Suprapubic skin (tissue), 4 donors: Measurements from ENCODE around the gene KAT7. TPM values are rescaled to one million over a fixed set of nuclear protein-coding genes. Genes with fewer than 3 reads are reported as not detected.

Source experiments
- DNase-seq, 2 donors: peaks; one replicate each; pipeline ENCODE4 v3.0.0-alpha.2; 2019; ENCODE audit warnings: low spot score in 2 of 2
- H3K27ac ChIP-seq: fragments of 200-600 bp; sonication (generic); one replicate; pipeline ENCODE4 v1.5.1; 2019
- H3K27me3 ChIP-seq: fragments of 200-600 bp; sonication (generic); one replicate; pipeline ENCODE4 v1.5.1; 2019
- H3K36me3 ChIP-seq: fragments of 200-600 bp; sonication (generic); one replicate; pipeline ENCODE4 v1.5.1; 2019
- H3K4me1 ChIP-seq: fragments of 200-600 bp; sonication (generic); one replicate; pipeline ENCODE4 v1.5.1; 2019
- H3K4me3 ChIP-seq: fragments of 200-600 bp; sonication (generic); one replicate; pipeline ENCODE4 v1.5.1; 2019; ENCODE audit warnings: mild to moderate bottlenecking
- H3K9me3 ChIP-seq: fragments of 200-600 bp; sonication (generic); one replicate; pipeline ENCODE4 v1.5.1; 2019
- CTCF ChIP-seq, 2 donors: fragments of 200-600 bp in 1 of 2; fragments of 450-650 bp in 1 of 2; sonication (generic) in 1 of 2; IDR thresholded peaks; one replicate each; pipeline ENCODE4 v1.5.1; 2016 to 2019; ENCODE audit warnings: antibody characterized with exemption in 2 of 2, mild to moderate bottlenecking in 1 of 2, moderate library complexity in 1 of 2
- EP300 ChIP-seq: sonication (generic); formaldehyde crosslinking; IDR thresholded peaks from one replicate; pipeline ENCODE4 v1.6.1; 2017; ENCODE audit warnings: antibody characterized with exemption
- POLR2A ChIP-seq, 2 donors: fragments of 450-650 bp; IDR thresholded peaks; one replicate each; pipeline ENCODE4 v1.6.1; 2017; ENCODE audit warnings: antibody characterized with exemption in 2 of 2, mild to moderate bottlenecking in 2 of 2, moderate library complexity in 2 of 2
- POLR2AphosphoS5 ChIP-seq, 3 donors: sonication (generic); formaldehyde crosslinking; IDR thresholded peaks; one replicate each; pipeline ENCODE4 v1.6.1; 2017; ENCODE audit warnings: antibody characterized with exemption in 3 of 3
- WGBS: methylation state at CpG from one replicate; pipeline ENCODE4 v1.1.5; 2018; 5-methylcytosine and 5-hydroxymethylcytosine counted together
- total RNA-seq, 4 donors: library from RNA; depleted of rRNA; stranded (reverse); fragments of >200 nt; gene quantifications; one replicate each; pipeline ENCODE4 v1.1.0, GENCODE V29; 2016

Gene KAT7
- total RNA-seq, 4 donors from 2014 or later, result 37.1 to 71.4 (median 52.2) TPM

- TF ChIP-seq CTCF (IDR thresholded peaks at IDR 0.05) (no peak), POLR2AphosphoS5 (IDR thresholded peaks at IDR 0.05) (no peak), POLR2A (IDR thresholded peaks at IDR 0.05) (no peak), EP300 (no peak)
- DNase-seq, result no peak
- peaks cover 12% of the 10 kb centered on the region for H3K27me3 ChIP-seq
- no peak overlapping the region for H3K4me3 ChIP-seq
- H3K4me1 ChIP-seq, result peaks cover 17% of the 10 kb centered on the region
- 82% methylated on average over 6 of the region's 6 CpGs for WGBS
- H3K36me3 ChIP-seq, result no peaks in the 10 kb centered on the region
- no peak overlapping the region for H3K27ac ChIP-seq
- no peaks in the 10 kb centered on the region for H3K9me3 ChIP-seq
Measured at GRCh38 chr17:49873466-49873865, 85.0 kb downstream of the KAT7 start.

GRCh38 chr17:49873926-49874325 is 85.4 kb downstream of the KAT7 start:
- 81% methylated on average over 3 of the region's 3 CpGs for WGBS
- Histone ChIP-seq H3K27me3 (peaks cover 12% of the 10 kb centered on the region), H3K9me3 (no peaks in the 10 kb centered on the region), H3K27ac (no peak overlapping the region), H3K36me3 (no peaks in the 10 kb centered on the region), H3K4me3 (no peak overlapping the region), H3K4me1 (peaks cover 17% of the 10 kb centered on the region)
- no peak for TF ChIP-seq POLR2A (IDR thresholded peaks at IDR 0.05)
- no peak for TF ChIP-seq EP300
- TF ChIP-seq CTCF (IDR thresholded peaks at IDR 0.05), result no peak
- TF ChIP-seq POLR2AphosphoS5 (IDR thresholded peaks at IDR 0.05), result no peak
- DNase-seq, result no peak

GRCh38 chr17:49874911-49875310 is 86.4 kb downstream of the KAT7 start:
- TF ChIP-seq POLR2AphosphoS5 (IDR thresholded peaks at IDR 0.05) (no peak), CTCF (IDR thresholded peaks at IDR 0.05) (no peak), EP300 (no peak), POLR2A (IDR thresholded peaks at IDR 0.05) (no peak)
- no peak for DNase-seq
- H3K4me1 ChIP-seq, result peaks cover 17% of the 10 kb centered on the region
- no peaks in the 10 kb centered on the region for H3K36me3 ChIP-seq
- no peaks in the 10 kb centered on the region for H3K9me3 ChIP-seq
- 84% methylated on average over 2 of the region's 2 CpGs for WGBS
- H3K27ac ChIP-seq, result no peak overlapping the region
- H3K27me3 ChIP-seq, result peaks cover 17% of the 10 kb centered on the region
- H3K4me3 ChIP-seq, result no peak overlapping the region

GRCh38 chr17:49875685-49876084 is 87.2 kb downstream of the KAT7 start:
- TF ChIP-seq EP300 (no peak), CTCF (IDR thresholded peaks at IDR 0.05) (no peak), POLR2A (IDR thresholded peaks at IDR 0.05) (no peak), POLR2AphosphoS5 (IDR thresholded peaks at IDR 0.05) (no peak)
- WGBS, result 61% methylated on average over 8 of the region's 9 CpGs
- Histone ChIP-seq H3K4me3 (no peak overlapping the region), H3K9me3 (no peaks in the 10 kb centered on the region), H3K27ac (no peak overlapping the region), H3K36me3 (no peaks in the 10 kb centered on the region), H3K27me3 (peaks cover 24% of the 10 kb centered on the region), H3K4me1 (peaks cover 24% of the 10 kb centered on the region)
- DNase-seq, result no peak

- DNase-seq, result no peak
- WGBS, result 75% methylated on average over 14 of the region's 14 CpGs
- Histone ChIP-seq H3K4me3 (no peak overlapping the region), H3K36me3 (no peaks in the 10 kb centered on the region), H3K4me1 (peaks cover 11% of the 10 kb centered on the region), H3K27ac (no peak overlapping the region), H3K27me3 (peaks cover 47% of the 10 kb centered on the region), H3K9me3 (no peaks in the 10 kb centered on the region)
- TF ChIP-seq POLR2A (IDR thresholded peaks at IDR 0.05), result no peak
- no peak for TF ChIP-seq CTCF (IDR thresholded peaks at IDR 0.05)
Measured at GRCh38 chr17:49878931-49879904, 90.7 kb downstream of the KAT7 start.
